MM.1S (cell line): ENCODE results near the gene CAV1.

Experiments
- DNase-seq: peaks from one replicate; pipeline ENCODE4 v3.0.0-alpha.2; 2015
- H2AFZ ChIP-seq: fragments of 300-600 bp; sonication (generic); 2 replicates; pipeline ENCODE4 v1.6.0; 2016; ENCODE audit warnings: antibody characterized with exemption, low read length
- H3F3A ChIP-seq: fragments of 300-600 bp; sonication (generic); 2 replicates; pipeline ENCODE4 v1.6.1; 2016; ENCODE audit warnings: mild to moderate bottlenecking, antibody characterized with exemption, low read length, moderate library complexity, mixed read lengths; ENCODE audit not compliant: insufficient read depth
- H3K27ac ChIP-seq: fragments of 300-600 bp; sonication (generic); 2 replicates; pipeline ENCODE4 v1.5.1; 2016; ENCODE audit warnings: mild to moderate bottlenecking, low read length
- H3K27me3 ChIP-seq: fragments of 300-600 bp; sonication (generic); replicated peaks from 2 replicates; pipeline ENCODE4 v1.6.0; 2016; ENCODE audit warnings: low read length; ENCODE audit not compliant: insufficient read depth
- H3K36me3 ChIP-seq: fragments of 300-600 bp; sonication (generic); replicated peaks from 2 replicates; pipeline ENCODE4 v1.6.1; 2016; ENCODE audit warnings: mild to moderate bottlenecking, low read length, mixed read lengths; ENCODE audit not compliant: insufficient read depth
- H3K4me1 ChIP-seq: fragments of 300-600 bp; sonication (generic); 2 replicates; pipeline ENCODE4 v1.6.1; 2016; ENCODE audit warnings: low read length, mixed read lengths
- H3K4me2 ChIP-seq: fragments of 300-600 bp; sonication (generic); 2 replicates; pipeline ENCODE4 v1.6.0; 2016; ENCODE audit warnings: low read depth, low read length
- H3K4me3 ChIP-seq: fragments of 300-600 bp; sonication (generic); 2 replicates; pipeline ENCODE4 v1.5.1; 2016; ENCODE audit warnings: low read length, mixed read lengths
- H3K79me2 ChIP-seq: fragments of 300-600 bp; sonication (generic); 2 replicates; pipeline ENCODE4 v1.6.1; 2016; ENCODE audit warnings: mixed run types, low read length, mixed read lengths
- H3K9ac ChIP-seq: fragments of 300-600 bp; sonication (generic); 2 replicates; pipeline ENCODE4 v1.6.1; 2016; ENCODE audit warnings: low read length, mixed read lengths
- H3K9me2 ChIP-seq: fragments of 300-600 bp; sonication (generic); replicated peaks from 2 replicates; pipeline ENCODE4 v1.6.1; 2016; ENCODE audit warnings: mild to moderate bottlenecking, low read length, mixed read lengths; ENCODE audit not compliant: insufficient read depth
- H3K9me3 ChIP-seq: fragments of 300-600 bp; sonication (generic); replicated peaks from 2 replicates; pipeline ENCODE4 v1.6.1; 2016; ENCODE audit warnings: mild to moderate bottlenecking, low read length, mixed read lengths; ENCODE audit not compliant: insufficient read depth
- H4K20me1 ChIP-seq: fragments of 300-600 bp; sonication (generic); 2 replicates; pipeline ENCODE4 v1.6.1; 2016; ENCODE audit warnings: mild to moderate bottlenecking, low read length, moderate library complexity, mixed read lengths; ENCODE audit not compliant: insufficient read depth
- CTCF ChIP-seq: fragments of 300-600 bp; sonication (generic); IDR thresholded peaks from 2 replicates; pipeline ENCODE4 v1.5.1; 2016; ENCODE audit warnings: antibody characterized with exemption, low read length, mixed read lengths
- EZH2 ChIP-seq: fragments of 300-600 bp; sonication (generic); optimal IDR thresholded peaks from 2 replicates; pipeline ENCODE3; 2017; ENCODE audit warnings: low read depth, mild to moderate bottlenecking, antibody characterized with exemption, low read length, mixed read lengths
- EZH2phosphoT487 ChIP-seq: fragments of 300-600 bp; sonication (generic); IDR thresholded peaks from 2 replicates; pipeline ENCODE4 v1.6.1; 2018; ENCODE audit warnings: antibody characterized with exemption, low read length

Gene CAV1

GRCh38 chr7:116561697-116562483, 37.1 kb downstream of the CAV1 start:
- TF ChIP-seq EZH2phosphoT487 (no peak), CTCF (no peak), EZH2 (no peak)
- no peak overlapping the region for H3K9ac ChIP-seq
- H2AFZ ChIP-seq: no peak overlapping the region
- 0 out of 2 replicates have a peak, but pooled peaks cover 5% of the 10 kb centered on the region for H3K79me2 ChIP-seq
- H3K36me3 ChIP-seq: peaks cover 7% of the 10 kb centered on the region; the same call in 1 of the 2 replicates
- no peaks in the 10 kb centered on the region for H3K9me3 ChIP-seq
- no peaks in the 10 kb centered on the region for H3K9me2 ChIP-seq
- H3K27ac ChIP-seq: no peak overlapping the region
- H3K4me3 ChIP-seq: no peak overlapping the region
- no peaks in the 10 kb centered on the region for H3K27me3 ChIP-seq
- no peaks in the 10 kb centered on the region for H4K20me1 ChIP-seq
- H3K4me1 ChIP-seq: no peaks in the 10 kb centered on the region
- H3F3A ChIP-seq: no peaks in the 10 kb centered on the region
- H3K4me2 ChIP-seq: no peak overlapping the region
- no peak for DNase-seq

- Histone ChIP-seq H3K4me1 (no peaks in the 10 kb centered on the region), H3K9me2 (no peaks in the 10 kb centered on the region), H3K79me2 (0 out of 2 replicates have a peak, but pooled peaks cover 5% of the 10 kb centered on the region), H2AFZ (no peak overlapping the region), H3F3A (no peaks in the 10 kb centered on the region), H3K9me3 (no peaks in the 10 kb centered on the region), H3K4me3 (no peak overlapping the region), H3K4me2 (no peak overlapping the region), H4K20me1 (no peaks in the 10 kb centered on the region), H3K27ac (no peak overlapping the region), H3K36me3 (peaks cover 7% of the 10 kb centered on the region; the same call in 1 of the 2 replicates), H3K27me3 (no peaks in the 10 kb centered on the region), H3K9ac (no peak overlapping the region)
- DNase-seq: no peak
- TF ChIP-seq EZH2phosphoT487: no peak
- TF ChIP-seq CTCF: no peak
Observed at GRCh38 chr7:116562529-116563121, 37.8 kb downstream of the CAV1 start.

- DNase-seq: no peak
- no peaks in the 10 kb centered on the region for H3K4me1 ChIP-seq
- no peaks in the 10 kb centered on the region for H3K9me2 ChIP-seq
- H3K9ac ChIP-seq: no peak overlapping the region
- no peaks in the 10 kb centered on the region for H4K20me1 ChIP-seq
- H2AFZ ChIP-seq: no peak overlapping the region
- no peaks in the 10 kb centered on the region for H3K36me3 ChIP-seq
- H3K9me3 ChIP-seq: no peaks in the 10 kb centered on the region
- H3K27ac ChIP-seq: no peak overlapping the region
- no peaks in the 10 kb centered on the region for H3F3A ChIP-seq
- H3K4me2 ChIP-seq: no peak overlapping the region
- no peaks in the 10 kb centered on the region for H3K27me3 ChIP-seq
- H3K4me3 ChIP-seq: no peak overlapping the region
- TF ChIP-seq EZH2phosphoT487 (no peak), EZH2 (no peak), CTCF (no peak)
- H3K79me2 ChIP-seq: no peaks in the 10 kb centered on the region
Observed at GRCh38 chr7:116565981-116566380, 41.1 kb downstream of the CAV1 start.
